ENCODE measurements around the gene HCRT.
"Not testable (repeated sequence)": the region's sequence is repeated elsewhere in the genome, so short reads cannot be mapped to it uniquely, and the experiment has no call there.

HCRT gene

DNA sequence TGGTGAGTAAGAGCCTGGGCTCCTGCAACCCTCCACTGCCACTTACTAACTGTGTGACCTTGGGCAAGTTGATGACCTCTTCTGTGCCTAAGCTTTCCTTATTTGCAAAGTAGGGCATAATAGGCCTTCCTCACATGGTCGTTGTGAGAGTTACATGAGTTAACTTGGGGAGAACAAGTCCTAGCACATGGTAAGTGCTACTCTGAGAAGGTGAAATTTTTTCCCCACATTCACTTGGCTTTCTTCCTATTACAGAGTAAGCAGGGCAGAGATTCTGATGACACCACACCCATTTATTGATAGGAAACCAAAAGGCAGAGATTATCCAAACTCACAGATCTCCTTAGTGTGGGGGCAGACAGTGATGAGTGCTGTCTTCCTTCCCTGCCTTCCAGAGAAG lies 5.9 kb downstream of the HCRT start:
- DNase-seq, result no peak

DNA sequence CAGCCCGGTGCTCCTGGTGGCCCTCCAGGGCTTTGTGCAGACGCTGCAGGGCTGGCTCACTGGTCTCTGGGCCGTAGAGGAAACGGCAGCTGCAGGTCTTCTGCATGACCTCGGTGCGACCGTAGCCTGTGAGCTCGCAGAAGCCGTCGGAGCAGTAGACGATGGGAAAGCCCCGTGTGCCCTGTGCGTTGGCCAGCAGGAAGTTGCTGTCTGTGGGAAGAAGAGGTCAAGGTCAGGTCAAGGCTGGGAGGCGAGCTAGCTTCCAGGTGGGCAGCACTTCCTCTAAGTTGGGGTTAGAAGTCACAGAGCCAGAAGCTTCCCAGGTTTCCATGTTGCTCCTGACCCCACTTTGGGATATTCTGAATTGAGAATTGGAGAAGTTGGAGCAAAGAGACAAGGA lies 6.4 kb downstream of the HCRT start:
- DNase-seq, result no peak

DNA sequence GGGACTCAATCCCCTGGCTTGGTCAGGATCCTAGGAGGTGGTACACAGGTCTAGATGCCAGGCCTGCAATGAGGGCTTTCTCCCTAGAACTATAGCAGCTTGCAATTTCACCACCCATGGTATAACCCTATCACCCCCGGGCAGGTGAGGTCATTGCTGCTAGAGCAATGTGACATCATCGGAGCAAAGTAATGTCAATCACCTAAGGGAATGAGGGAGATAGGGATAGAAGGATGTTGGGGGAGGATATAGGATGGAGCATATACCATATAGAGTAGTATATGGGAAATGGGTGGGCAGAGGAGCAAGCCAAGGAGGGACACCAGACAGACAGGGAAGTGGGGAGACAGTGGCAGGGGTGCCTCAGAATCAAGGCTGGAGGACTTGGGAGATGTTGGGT lies 7.6 kb downstream of the HCRT start:
- no peak for DNase-seq

DNA sequence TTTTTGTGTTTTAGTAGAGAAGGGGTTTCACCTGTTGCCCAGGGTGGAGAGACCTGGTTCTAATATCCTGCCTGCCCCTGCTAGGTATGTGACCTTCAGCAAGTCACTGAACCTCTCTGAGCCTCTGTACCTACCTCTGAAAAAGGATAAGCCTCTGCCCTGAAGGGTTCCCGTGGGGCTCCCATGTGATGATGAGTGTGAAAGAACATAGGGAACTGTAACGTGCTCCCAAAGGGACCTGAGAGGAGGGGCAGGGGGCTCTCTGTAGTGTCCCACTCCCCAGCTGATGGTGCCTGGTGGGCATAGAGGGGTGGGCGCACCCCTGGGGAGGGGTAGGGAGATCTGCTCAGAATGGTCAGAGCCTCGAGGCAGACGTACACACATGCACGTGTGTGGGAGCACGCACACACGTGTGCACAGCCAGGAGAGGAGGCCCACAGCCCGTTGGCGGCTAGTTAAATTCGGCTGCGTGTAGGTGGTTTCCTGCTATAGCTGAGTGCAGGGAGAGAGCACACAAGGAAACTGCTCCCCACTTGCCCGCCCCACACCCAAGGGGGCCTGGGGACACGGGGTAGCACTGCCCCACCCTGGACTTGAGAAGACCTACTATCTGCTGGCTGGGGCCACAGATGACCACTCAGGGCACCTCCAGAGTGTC lies 11.0 kb downstream of the HCRT start:
- DNase-seq, result no peak

DNA sequence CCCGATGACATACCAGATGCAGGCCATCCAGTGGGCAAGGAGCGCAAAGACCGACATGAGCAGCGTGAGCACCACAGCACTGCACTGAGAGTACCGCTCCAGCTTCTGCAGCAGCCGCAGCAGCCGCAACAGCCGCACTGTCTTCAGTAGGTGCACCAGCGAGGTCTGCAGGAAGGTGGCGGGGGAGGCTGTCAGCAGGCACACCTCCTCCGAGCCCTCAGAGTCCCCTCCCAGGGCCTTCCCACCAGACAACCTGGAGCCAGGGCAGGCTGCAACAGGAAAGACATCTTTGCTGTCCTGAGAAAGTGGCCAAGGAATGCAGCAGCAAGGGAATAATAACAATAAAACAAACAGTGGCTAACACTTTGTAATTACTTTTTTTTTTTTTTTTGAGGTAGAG lies 13.4 kb downstream of the HCRT start:
- DNase-seq, result no peak

DNA sequence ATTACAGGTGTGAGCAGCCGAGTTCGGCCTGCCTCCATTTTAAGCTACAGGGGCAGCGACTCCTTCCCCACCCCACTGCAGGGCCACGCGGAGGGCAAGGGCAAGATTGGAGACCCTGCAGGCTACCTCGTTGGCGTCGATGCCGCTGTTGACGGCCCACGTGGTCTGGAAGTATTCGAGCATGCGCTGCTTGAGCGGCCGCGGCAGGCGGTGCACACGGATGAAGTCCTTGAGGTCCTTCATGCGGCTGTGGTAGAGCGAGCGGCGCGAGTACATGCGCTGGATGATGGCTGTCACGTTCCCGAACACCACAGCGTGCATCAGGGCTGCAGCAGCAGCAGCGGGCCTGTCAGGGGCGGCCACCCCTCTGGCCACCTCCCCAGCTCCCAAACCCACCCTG lies 15.9 kb downstream of the HCRT start:
- DNase-seq, result no peak

DNA sequence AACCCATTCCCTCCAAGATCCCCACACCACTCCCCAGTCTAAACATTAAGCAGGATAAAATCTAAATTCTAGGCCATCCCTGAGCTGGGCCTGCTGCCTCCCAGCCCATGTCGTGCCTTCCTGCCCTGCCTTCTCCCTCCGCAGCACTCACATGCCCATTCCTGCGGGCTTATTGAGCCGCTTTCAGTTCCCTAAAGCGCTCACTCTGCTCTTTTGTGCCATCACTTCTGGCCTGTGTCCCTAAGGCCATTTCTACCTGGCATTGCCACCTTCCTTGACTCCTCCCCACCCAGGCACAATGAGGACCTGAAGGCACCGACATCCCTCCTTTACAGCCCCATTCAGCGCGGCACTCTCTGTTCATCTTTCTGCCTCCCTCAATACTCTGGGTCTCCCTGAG lies 17.4 kb downstream of the HCRT start:
- DNase-seq, result no peak

DNA sequence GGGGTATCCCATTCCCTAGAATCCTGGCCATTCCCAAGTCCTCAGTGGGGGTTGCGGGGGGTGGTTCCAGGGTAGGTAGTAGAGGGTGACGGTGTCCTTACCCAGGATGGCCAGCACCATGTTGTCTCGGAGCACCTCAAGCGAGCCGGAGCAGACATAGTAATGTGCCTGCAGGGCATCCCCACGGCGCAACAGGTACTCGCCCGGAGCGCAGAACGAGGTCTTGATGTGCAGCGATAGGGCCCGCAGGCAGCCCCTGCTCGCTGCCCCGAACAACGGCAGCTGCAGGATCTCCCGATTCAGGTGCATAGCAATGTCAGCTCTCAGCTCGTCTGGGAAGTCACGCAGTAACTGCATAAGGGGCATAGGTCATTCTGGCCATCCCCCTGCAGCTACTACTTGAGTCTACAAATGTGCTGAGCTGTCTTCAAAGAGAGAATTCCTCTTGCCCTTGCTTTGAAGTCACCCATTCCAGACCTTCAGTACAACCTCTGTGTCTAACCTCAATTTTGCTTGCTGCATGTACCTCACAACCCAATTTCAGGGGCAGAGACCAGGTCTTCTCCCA lies 19.0 kb downstream of the HCRT start:
- DNase-seq, result no peak

DNA sequence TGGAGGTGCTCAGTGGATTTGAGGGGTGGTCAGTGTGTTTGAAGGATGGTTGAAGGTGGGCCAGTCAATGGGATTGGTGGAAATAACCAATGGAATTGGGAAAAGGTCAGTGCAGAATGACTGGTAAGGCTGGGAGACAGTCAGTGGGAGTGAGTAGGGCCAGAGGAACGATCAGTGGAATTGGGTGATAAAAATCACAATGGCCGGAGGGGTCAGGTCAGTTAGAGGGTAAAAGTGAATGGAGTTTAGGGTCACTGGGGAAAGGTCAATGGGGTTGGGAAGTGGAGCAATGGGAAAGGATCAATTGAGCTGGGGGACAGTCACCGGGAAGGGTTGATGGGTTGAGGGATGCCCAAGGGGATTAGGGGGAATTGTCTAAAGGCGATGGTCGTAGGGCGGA lies 19.5 kb downstream of the HCRT start:
- no peak for DNase-seq

DNA sequence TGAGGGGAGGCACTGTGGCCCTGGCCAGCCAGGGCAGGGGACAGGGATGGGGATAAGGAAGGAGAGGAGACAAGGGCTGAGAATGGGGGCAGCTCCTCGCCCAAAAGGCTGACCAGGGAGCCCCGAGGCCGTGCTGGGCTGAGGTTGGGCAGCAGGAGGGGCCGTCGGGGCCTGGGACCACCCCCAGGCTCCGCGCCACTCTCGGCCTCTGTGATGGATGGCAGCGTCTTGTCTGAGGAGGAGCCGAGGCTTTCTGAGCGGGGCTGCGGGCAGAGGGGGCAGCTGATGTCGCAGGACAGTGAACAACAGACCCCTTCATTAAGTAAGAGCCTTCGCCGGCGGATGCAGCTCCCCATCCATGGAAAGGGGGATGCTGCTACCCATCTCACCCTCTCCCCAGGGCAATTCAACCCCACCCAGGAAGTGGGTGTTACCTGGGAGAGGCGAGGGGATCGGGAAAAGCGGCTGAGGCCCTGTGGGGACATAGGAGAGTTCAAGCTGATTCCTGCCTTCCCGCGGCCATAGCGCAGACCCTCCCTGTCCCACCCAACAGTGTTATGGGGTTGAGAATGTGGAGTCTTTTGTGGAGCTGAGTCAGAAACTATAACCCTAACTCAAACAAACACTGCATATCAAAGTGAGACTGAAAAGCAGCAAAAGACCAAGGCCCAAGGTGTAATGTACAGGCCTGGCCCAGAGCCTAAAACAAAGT lies 21.4 kb downstream of the HCRT start:
- no peak for DNase-seq

DNA sequence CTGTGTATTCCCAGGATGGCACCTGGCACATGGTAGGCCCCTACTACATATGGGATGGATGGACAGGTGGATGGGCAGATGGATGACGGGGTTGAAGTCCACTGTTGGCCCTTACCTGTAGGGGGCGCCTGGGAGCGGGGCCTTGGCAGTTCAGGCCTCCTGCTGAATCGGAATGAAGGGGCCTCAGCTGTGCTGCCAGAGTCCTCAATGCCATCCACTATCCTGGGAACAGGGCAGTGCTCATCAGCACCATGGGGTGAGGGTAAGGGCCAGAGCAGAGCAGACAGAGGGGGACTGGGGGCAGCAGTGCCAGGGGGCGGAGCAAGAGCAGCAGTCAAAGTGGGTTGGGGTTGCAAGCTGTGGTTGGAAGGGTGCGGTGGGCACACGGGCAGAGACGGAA lies 22.1 kb downstream of the HCRT start:
- DNase-seq, result no peak

DNA sequence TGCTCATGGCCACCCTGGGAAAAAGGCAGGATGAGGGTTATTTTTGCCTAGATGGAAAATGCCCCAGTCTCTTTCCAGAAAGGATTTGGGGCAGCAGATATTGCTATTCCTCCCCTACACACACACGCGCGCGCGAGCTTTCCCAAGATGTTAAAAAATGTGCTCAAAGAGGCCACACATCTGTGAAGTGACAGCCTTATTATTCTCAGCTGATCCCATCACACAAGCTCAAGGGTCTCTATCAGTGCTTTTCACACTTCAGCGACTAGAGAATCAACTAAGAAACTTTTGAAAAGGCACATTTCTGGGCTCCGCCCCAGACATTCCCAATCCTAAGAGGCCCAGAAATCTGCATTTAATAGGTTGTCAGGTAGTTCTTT lies 24.7 kb downstream of the HCRT start:
- DNase-seq, result no peak

DNA sequence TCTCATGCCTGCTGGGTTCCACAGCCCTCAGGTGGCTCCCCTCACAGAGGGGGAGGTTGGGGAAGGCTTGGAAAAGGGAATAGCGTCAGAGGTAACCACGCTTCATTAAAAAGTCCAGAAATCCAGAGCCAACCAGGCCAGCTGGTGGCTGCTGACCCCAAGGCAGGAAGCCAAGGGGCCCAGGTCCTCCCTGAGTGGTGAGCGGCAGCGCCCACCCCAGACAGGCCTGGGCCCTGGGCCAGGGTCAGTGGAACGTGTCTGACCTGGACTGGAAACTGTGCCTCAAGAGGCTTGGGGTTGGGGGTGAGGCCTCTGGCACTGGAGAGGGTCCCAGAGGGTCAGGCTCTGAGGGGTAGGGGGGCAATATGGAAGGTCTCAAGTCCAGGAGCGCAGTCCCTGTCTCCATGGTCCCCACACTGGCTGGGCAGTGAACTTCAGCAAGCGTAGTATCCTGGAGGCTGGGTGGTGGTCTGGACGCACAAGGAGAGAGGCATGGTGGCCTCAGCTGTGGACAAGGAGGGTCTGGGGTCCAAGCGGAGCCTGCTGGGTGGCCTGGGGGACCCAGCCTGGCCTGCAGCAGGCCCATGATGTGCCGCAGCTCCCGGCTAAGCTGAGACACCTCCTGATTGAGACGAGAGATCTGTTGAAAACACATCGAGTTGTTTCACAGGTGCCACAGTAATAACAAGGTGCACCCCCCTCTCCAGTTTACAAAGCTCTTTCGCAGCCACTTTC lies 25.3 kb downstream of the HCRT start:
- DNase-seq, result no peak

DNA sequence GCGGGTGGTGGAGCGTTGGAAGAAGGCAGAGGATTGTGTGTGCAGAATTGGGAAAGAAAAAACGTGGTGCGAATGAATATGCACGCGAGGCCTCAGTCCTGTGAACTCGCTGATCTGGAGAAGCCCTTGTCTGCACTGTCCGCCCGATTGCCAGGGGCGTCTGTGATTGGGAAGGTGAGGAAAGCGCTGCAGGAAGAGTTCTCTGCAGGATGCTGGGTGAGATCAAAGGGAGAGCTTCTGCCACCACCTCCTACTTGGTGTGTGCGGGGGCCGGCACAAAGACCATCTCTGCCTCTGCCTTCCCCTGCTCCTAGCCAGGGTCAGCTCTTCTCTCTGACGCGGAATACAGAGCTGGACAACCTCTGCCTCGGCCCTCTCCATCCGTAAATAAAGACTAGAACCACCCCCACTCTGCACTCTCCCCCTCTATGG lies 29.6 kb downstream of the HCRT start:
- DNase-seq, result no peak

DNA sequence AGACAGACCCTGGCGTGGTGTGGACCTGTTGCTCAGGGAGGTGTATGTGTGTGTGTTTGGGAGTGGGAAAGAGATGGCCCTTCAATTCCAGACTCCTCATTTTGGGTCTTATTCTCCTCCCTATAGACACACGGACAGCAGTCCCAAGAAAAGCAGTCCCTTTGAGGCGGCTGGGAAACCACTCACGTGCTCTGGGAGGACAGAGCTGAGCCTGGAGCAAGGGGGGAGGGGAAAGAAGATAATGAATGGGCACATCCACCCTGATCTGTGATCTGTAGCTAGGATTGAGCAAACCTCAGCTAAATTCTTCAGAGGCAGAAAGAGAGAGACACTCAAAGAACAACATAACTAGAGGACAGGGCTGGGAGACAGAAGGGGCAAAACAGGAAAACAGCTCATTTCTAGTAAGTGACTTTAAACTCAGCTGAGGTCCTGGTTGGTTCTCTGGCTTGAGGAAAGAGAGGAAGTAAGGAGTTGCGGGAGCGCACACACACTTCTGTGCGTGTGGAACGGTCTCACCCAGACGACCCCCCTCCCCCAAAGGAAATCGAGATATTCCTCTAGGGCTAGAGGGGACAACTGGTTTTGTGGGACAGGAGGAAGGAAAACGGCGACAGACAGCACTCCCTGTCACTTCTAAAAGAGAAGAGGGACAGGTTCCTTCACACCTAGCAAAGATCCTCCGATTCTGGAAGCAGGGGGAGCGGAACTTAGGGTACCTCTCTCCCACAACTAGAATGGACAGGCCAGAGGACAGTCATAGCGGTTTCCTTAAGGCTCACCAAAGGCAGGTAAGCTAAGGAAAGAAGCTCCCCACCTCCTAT lies 31.1 kb downstream of the HCRT start:
- no peak for DNase-seq

DNA sequence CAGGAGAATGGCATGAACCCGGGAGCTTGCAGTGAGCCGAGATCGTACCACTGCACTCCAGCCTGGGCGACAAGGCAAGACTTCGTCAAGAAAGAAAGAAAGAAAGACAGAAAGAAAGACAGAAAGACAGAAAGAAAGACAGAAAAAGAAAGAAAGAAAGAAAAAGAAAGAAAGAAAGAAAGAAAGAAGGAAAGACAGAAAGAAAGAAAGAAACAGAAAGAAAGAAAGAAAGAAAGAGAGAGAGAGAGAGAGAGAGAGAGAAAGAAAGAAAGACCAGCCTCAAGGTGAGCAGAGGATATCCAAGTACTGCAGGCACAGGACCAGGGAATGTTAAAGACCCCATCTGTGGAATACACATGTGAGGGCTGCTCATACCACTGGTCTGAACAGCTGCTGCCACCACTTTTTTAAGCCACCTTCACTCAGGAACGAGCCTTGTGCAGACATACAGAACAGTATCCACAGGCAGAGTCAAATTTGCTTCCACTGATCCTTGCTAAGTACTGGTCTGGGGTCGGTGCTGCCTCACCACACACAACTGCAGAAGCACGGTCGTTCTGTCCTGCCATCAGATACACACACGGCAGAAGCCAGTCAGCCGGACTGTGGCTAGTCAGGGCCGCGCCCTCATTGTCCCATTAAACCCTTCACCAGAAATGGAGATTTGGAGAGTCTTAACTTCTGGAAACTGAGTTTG lies 38.2 kb downstream of the HCRT start:
- no peak for DNase-seq

DNA sequence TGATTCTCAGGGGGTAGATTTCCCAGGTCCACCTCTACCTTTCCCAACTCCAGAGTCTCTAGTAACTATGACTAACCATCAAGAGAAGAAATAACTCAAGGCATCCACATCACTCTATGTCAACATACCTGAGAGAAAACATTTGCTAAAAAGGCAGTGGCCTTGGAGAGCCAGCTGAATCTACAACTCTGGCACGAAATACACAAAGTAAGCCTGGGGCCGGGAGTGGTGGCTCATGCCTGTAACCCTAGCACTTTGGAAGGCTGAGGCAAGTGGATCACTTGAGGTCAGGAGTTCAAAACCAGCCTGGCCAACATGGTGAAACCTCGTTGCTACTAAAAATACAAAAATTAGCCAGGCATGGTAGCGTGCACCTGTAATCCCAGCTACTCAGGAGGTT lies 42.1 kb downstream of the HCRT start:
- DNase-seq, result not testable (repeated sequence)

DNA sequence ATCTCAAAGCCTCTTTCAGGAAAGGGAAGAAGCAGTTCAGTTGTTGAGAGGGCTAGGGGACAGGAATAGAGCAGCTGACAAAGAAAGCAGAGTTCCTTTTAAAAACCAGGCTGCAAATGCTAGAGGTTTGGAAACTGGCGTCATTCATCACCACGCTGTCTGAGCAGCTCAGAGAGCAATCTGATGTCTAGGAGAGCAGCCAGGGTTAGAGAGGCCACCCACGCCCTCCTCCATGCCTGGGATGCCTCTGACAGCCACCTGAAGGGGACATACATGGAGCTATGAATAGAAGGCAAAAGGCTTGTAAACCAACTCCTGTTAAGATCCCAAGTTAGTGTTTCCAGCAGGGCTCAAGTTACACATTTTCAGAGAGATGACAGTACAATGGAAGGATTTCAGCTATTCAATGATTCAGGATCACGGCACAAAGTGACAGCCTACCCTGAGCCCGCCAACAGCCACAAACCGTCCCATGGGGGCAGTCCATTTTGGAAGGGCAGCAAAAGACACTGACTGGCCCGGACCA lies 42.8 kb downstream of the HCRT start:
- no peak for DNase-seq

DNA sequence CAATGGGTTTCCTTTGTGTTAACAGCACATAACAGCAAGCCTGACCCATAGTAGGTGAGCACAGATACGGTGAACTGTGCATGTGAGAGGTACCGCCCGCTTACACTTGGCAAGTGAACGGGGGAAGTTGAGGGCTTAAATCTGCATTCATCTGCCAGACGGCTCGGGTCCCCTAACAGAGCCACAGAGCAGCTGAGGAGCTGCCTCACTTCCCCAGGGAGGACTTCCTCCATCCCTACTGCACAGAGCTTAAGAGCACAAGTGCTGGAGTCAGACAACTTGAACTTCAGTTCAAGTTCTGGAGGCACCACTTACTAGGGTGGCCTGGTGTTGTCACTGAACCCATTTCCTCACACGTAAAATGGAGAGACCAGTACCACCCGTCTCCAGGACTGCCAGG lies 43.9 kb downstream of the HCRT start:
- no peak for DNase-seq

DNA sequence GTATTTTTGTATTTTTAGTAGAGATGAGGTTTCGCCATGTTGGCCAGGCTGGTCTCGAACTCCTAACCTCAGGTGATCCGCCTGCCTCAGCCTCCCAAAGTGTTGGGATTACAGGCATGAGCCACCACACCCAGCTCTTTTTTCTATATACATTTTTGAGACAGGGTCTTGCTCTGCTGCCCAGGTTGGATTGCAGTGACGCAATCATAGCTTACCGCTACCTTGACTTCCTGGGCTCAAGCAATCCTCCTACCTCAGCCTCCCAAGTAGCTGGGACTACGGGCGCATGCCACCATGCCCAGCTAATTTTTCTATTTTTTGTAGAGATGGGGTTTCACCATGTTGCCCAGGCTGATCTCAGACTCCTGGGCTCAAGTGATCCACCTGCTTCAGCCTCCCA lies 44.6 kb downstream of the HCRT start:
- not testable (repeated sequence) for DNase-seq

DNA sequence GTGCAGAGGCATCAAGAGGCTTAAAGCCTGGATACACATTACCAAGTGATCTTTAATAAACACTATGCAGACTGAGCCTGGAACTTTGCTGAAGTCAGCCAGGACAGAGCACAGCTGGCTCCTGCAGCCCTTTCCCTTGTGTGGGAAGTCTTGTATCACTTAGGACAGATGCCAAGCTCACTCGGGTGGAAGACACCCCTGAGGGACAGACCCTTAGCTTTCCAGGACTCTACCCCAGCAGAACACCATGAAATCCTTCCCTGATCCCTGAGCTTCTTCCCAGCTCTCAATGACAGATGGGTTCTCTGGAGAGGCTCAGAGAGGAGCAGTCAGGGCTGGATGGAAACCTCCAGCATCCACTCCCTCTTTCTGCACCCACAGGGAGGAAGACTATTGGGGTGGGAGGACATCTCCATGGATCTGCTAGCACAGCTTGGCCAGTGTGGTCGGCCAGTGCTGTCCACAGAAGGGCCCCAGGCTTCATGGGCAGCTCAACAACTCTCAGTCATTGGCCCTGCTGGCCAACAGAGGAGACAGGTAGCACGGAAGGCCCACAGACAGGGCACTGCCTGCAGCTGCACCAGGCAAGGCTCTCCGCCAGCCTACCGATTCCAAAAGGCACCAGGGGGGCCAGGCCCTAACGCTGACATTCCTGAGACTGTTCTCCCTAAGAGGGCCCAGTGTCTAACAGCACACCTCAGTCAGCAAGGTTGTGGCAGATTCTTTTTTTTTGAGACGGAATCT lies 46.3 kb downstream of the HCRT start:
- DNase-seq, result no peak

Data from DMS 273 treated with DMSO at 0.1 percent for 48 hours (cell line).